ENCODE results near the gene RRM2.

DNA sequence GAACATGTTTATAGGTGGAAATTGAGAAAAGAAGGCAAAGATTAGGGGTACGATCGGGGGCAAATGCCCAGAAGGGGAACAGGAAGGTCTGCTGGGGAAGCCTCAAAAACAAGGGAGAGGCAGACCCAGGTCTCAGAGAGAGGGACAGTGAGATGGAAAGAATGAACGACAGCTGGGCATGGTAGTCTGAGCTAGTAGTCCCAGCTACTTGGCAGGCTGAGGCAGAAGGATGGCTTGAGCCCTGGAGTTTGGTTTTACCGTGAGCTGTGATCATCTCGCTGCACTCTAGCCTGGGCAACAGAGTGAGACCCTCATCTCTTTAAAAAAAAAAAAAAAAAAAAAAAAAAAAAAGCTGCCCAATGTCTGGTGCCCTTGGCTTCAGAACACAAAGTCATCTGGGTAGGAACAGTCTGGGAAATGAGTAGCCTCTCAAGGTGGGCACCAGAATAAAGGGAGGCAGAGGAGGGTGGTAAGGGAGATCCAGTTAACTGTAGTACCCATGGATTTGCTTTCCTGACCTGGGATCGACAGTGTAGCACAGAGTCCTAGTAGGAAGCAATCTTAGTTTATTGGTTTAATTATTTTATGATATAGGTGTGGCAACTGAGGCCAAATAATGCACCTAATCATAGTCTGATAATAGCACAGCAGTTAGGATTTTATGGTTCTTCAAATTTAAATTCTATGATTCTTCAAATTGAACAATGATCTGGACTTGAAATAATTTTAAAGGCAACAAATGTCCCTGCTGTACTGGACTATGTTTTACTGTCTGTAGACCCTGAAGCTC, 3.5 kb downstream of the RRM2 start:
- TF ChIP-seq, protein P1, sequence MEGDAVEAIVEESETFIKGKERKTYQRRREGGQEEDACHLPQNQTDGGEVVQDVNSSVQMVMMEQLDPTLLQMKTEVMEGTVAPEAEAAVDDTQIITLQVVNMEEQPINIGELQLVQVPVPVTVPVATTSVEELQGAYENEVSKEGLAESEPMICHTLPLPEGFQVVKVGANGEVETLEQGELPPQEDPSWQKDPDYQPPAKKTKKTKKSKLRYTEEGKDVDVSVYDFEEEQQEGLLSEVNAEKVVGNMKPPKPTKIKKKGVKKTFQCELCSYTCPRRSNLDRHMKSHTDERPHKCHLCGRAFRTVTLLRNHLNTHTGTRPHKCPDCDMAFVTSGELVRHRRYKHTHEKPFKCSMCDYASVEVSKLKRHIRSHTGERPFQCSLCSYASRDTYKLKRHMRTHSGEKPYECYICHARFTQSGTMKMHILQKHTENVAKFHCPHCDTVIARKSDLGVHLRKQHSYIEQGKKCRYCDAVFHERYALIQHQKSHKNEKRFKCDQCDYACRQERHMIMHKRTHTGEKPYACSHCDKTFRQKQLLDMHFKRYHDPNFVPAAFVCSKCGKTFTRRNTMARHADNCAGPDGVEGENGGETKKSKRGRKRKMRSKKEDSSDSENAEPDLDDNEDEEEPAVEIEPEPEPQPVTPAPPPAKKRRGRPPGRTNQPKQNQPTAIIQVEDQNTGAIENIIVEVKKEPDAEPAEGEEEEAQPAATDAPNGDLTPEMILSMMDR (IDR thresholded peaks at IDR 0.05 in 8 of 11, conservative IDR thresholded peaks at IDR 0.05 in 3 of 11), result no peak
- no peak for TF ChIP-seq POLR2A (IDR thresholded peaks at IDR 0.05)
- no peak for TF ChIP-seq POLR2AphosphoS5 (IDR thresholded peaks at IDR 0.05)
